Endothelial cell of umbilical vein (primary cell): ENCODE measurements around the gene CNTNAP2. TPM values are rescaled to one million over a fixed set of nuclear protein-coding genes. Genes with fewer than 3 reads are reported as not detected.

Experiments
- BruUV-seq: library from RNA; stranded (reverse); fragments of 400-500 nt; replicated peaks from 2 replicates; lab custom pipeline; 2021; lab: Mats Ljungman, UMichigan
- CTCF ChIA-PET: fragments of 300-600, 350-600 bp; sonication (Branson Sonifier 250); formaldehyde crosslinking; loops from one replicate; lab custom pipeline; 2021; ENCODE audit warnings: antibody characterized with exemption, inconsistent platforms; lab: Charles Lee
- POLR2A ChIA-PET: fragments of 300-600, 350-600 bp; sonication (Branson Sonifier 250); formaldehyde crosslinking; loops from one replicate; lab custom pipeline; 2021; ENCODE audit warnings: antibody characterized with exemption, inconsistent platforms; lab: Charles Lee
- DNase-seq: peaks from one replicate; pipeline ENCODE4 v3.0.0-alpha.2; 2011; ENCODE audit warnings: low read depth, low spot score
- FAIRE-seq: peaks from 2 replicates; lab custom pipeline; 2011; peaks lifted over from hg19 to GRCh38; lab: Jason Lieb, UNC
- H2AFZ ChIP-seq: 2 replicates; pipeline ENCODE4 v1.6.0; 2012; ENCODE audit warnings: low read depth, low read length, control low read depth, inconsistent platforms
- H3K27ac ChIP-seq: 2 replicates; pipeline ENCODE4 v1.5.1; 2011; ENCODE audit warnings: low read depth, mild to moderate bottlenecking, control low read depth, low read length, moderate library complexity; ENCODE audit not compliant: insufficient read depth
- H3K27me3 ChIP-seq, 2 experiments: 2 replicates each; pipeline versions ENCODE4 v1.6.0 to v1.6.1; 2011; ENCODE audit warnings: low read length in 2 of 2, mixed read lengths in 1 of 2; ENCODE audit not compliant: control insufficient read depth in 2 of 2, insufficient read depth in 2 of 2
- H3K36me3 ChIP-seq, 2 experiments: 2 replicates in 1 of 2; 3 replicates in 1 of 2; pipeline ENCODE4 v1.5.1; 2011; ENCODE audit warnings: low read length in 2 of 2, mild to moderate bottlenecking in 1 of 2, moderate library complexity in 1 of 2; ENCODE audit not compliant: control insufficient read depth in 2 of 2, insufficient read depth in 2 of 2; ENCODE audit errors: extremely low read depth in 1 of 2
- H3K4me1 ChIP-seq: 3 replicates; pipeline ENCODE4 v1.5.1; 2011; ENCODE audit warnings: mild to moderate bottlenecking, low read length; ENCODE audit not compliant: control insufficient read depth, insufficient read depth; ENCODE audit errors: extremely low read depth
- H3K4me2 ChIP-seq: 2 replicates; pipeline ENCODE4 v1.6.1; 2011; ENCODE audit warnings: low read length, control low read depth, mixed read lengths; ENCODE audit not compliant: insufficient read depth
- H3K4me3 ChIP-seq, 3 experiments: fragments of 200-600 bp in 1 of 3; sonication (generic), shearing (Covaris generic) in 1 of 3; replicated peaks in 1 of 3; 2 replicates each; pipeline ENCODE4 v1.5.1; 2011 to 2016; ENCODE audit warnings: control low read depth in 3 of 3, low read length in 3 of 3, mild to moderate bottlenecking in 2 of 3, inconsistent platforms in 1 of 3, low read depth in 1 of 3, moderate library complexity in 1 of 3; ENCODE audit not compliant: insufficient read depth in 1 of 3
- H3K79me2 ChIP-seq: 2 replicates; pipeline ENCODE4 v1.6.0; 2012; ENCODE audit warnings: low read length, inconsistent platforms; ENCODE audit not compliant: control insufficient read depth, insufficient read depth
- H3K9ac ChIP-seq: replicated peaks from 2 replicates; pipeline ENCODE3; 2011; ENCODE audit warnings: low read length, control low read depth; ENCODE audit not compliant: insufficient read depth; ENCODE audit errors: extremely low read depth
- H3K9me1 ChIP-seq: replicated peaks from 3 replicates; pipeline ENCODE4 v1.6.0; 2011; ENCODE audit warnings: mild to moderate bottlenecking, low read length; ENCODE audit not compliant: control insufficient read depth, insufficient read depth; ENCODE audit errors: extremely low read depth
- H3K9me3 ChIP-seq: replicated peaks from 2 replicates; pipeline ENCODE4 v1.5.1; 2012; ENCODE audit warnings: low read length, inconsistent platforms; ENCODE audit not compliant: control insufficient read depth, insufficient read depth
- H4K20me1 ChIP-seq: replicated peaks from 2 replicates; pipeline ENCODE3; 2011; ENCODE audit warnings: mild to moderate bottlenecking, low read length; ENCODE audit not compliant: control insufficient read depth, insufficient read depth; ENCODE audit errors: extremely low read depth
- CTCF ChIP-seq, 2 donors: IDR thresholded peaks; 1 replicate in 1 of 2; 2 replicates in 1 of 2; pipeline ENCODE4 v1.5.1; 2011; ENCODE audit warnings: low read length in 2 of 2, mild to moderate bottlenecking in 2 of 2, moderate library complexity in 2 of 2, control low read depth in 1 of 2, inconsistent platforms in 1 of 2, low read depth in 1 of 2; ENCODE audit not compliant: insufficient read depth in 1 of 2; ENCODE audit errors: extremely low read depth in 1 of 2
- EZH2 ChIP-seq: IDR thresholded peaks from 2 replicates; pipeline ENCODE4 v1.6.1; 2012; ENCODE audit warnings: borderline replicate concordance, low read depth, mild to moderate bottlenecking, moderate library complexity, low read length, inconsistent platforms; ENCODE audit not compliant: severe bottlenecking
- FOS ChIP-seq: IDR thresholded peaks from 2 replicates; pipeline ENCODE4 v1.6.1; 2011; ENCODE audit warnings: mild to moderate bottlenecking, low read length, moderate library complexity, borderline replicate concordance; ENCODE audit not compliant: insufficient read depth
- GATA2 ChIP-seq: IDR thresholded peaks from 2 replicates; pipeline ENCODE4 v1.7.0; 2011; ENCODE audit warnings: low read depth, mild to moderate bottlenecking, moderate library complexity, mixed read lengths, low read length; ENCODE audit not compliant: insufficient read length, insufficient read depth
- JUN ChIP-seq: IDR thresholded peaks from 2 replicates; pipeline ENCODE4 v1.6.1; 2011; ENCODE audit warnings: borderline replicate concordance, low read depth; ENCODE audit not compliant: insufficient read length, insufficient read depth
- MAX ChIP-seq: IDR thresholded peaks from 2 replicates; pipeline ENCODE4 v1.6.1; 2011; ENCODE audit not compliant: insufficient read depth, insufficient read length
- MYC ChIP-seq: IDR thresholded peaks from one replicate; pipeline ENCODE4 v1.6.1; 2011; ENCODE audit warnings: mild to moderate bottlenecking, low read depth, low read length
- POLR2A ChIP-seq: IDR thresholded peaks from 2 replicates; pipeline ENCODE4 v1.6.1; 2012; ENCODE audit warnings: low read depth, mild to moderate bottlenecking, control low read depth, low read length
- POLR2AphosphoS5 ChIP-seq: IDR thresholded peaks from 2 replicates; pipeline ENCODE4 v1.6.1; 2012; ENCODE audit warnings: low read depth, mild to moderate bottlenecking, control low read depth, low read length, moderate library complexity; ENCODE audit not compliant: insufficient read depth
- dilution Hi-C: fragments of 300-500 bp; cut with MboI; formaldehyde crosslinking; loops from one replicate; pipeline ENCODE4 v1.15.0; 2019; ENCODE audit warnings: low sequenced_read_pairs; ENCODE audit not compliant: extremely low pct_ligation_motif_present
- intact Hi-C: fragments of 100-400 bp; cut with micrococcal nuclease; formaldehyde crosslinking; loops from one replicate; pipeline ENCODE4 v1.10.0; 2022
- polyA plus RNA-seq, 4 experiments: library from polyadenylated mRNA; depleted of rRNA in 3 of 4; stranded (reverse) in 3 of 4; unstranded in 1 of 4; fragments of >200 nt; gene quantifications; 2 replicates each; pipeline versions ENCODE4 v1.2.1 to v1.2.3, GENCODE V29; 2011 to 2012; ENCODE audit warnings: missing spikeins in 1 of 4
- total RNA-seq: library from RNA; stranded (reverse); gene quantifications from 2 replicates; pipeline ENCODE4 v1.2.3, GENCODE V29; 2021

CNTNAP2 gene
- total and polyA plus RNA-seq, 2 donors (not counting 3 experiments of a cell fraction or from before 2014, with no cell fraction given) = not detected

- FAIRE-seq = no peak
- ChIA-PET POLR2A (no interaction called here), CTCF (no interaction called here)
- peaks cover 6% of the 10 kb centered on the region for H3K9me3 ChIP-seq
- no TSS peak for BruUV-seq
- H3K79me2 ChIP-seq = no peaks in the 10 kb centered on the region
- no peak overlapping the region for H3K4me3 ChIP-seq
- H3K27me3 ChIP-seq = no peaks in the 10 kb centered on the region
- TF ChIP-seq EZH2 = no peak
- TF ChIP-seq JUN = no peak
- no peak for TF ChIP-seq MYC
- no peak for TF ChIP-seq POLR2A
- no peak for TF ChIP-seq POLR2AphosphoS5
- no peak for TF ChIP-seq MAX
- TF ChIP-seq CTCF (IDR thresholded peaks at IDR 0.05; ENCODE audit: extremely low read depth in 1 of 2, insufficient read depth in 1 of 2, low read depth in 1 of 2, low read length in 2 of 2) = no peak
- TF ChIP-seq GATA2 = no peak
- TF ChIP-seq FOS = no peak
- H3K4me2 ChIP-seq = no peak overlapping the region
- H3K4me1 ChIP-seq = no peaks in the 10 kb centered on the region
- H2AFZ ChIP-seq = no peak overlapping the region
- DNase-seq = no peak
- H3K27ac ChIP-seq = no peak overlapping the region
- H4K20me1 ChIP-seq = no peaks in the 10 kb centered on the region
- dilution Hi-C loops = no loop called here
- H3K36me3 ChIP-seq = no peaks in the 10 kb centered on the region
- no peak overlapping the region for H3K9ac ChIP-seq
- H3K9me1 ChIP-seq = no peaks in the 10 kb centered on the region
- intact Hi-C loops = no loop called here
Observed at GRCh38 chr7:147885869-147886268, 1769.3 kb downstream of the CNTNAP2 start.
